HG02938 (cell line): Measurements from ENCODE around the gene LGR5.

Experiments used
- ATAC-seq: cut with Tn5 transposase; IDR thresholded peaks from one replicate; pipeline ENCODE4 v1.9.1; 2021; ENCODE audit warnings: mild to moderate bottlenecking, moderate library complexity; ENCODE audit not compliant: unreplicated experiment

LGR5 gene

DNA sequence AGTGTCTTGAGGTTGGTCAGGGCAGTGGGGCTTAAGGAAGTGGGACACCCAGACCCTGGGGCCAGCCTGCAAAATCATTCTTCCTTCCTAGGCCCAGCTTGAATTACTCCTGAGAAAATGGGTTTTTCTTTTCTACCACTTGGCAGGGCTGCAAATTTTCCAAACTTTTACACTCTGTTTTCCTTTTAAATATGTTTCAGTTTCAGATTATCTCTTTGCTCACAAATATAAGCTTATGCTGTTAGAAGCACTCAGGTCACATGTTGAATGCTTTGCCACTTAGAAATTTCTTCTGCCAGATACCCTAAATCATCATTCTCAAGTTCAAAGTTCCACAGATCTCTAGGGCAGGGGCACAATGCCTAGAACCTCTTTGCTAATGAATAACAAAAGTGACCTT lies 2.9 kb upstream of the LGR5 start:
- no peak for ATAC-seq

DNA sequence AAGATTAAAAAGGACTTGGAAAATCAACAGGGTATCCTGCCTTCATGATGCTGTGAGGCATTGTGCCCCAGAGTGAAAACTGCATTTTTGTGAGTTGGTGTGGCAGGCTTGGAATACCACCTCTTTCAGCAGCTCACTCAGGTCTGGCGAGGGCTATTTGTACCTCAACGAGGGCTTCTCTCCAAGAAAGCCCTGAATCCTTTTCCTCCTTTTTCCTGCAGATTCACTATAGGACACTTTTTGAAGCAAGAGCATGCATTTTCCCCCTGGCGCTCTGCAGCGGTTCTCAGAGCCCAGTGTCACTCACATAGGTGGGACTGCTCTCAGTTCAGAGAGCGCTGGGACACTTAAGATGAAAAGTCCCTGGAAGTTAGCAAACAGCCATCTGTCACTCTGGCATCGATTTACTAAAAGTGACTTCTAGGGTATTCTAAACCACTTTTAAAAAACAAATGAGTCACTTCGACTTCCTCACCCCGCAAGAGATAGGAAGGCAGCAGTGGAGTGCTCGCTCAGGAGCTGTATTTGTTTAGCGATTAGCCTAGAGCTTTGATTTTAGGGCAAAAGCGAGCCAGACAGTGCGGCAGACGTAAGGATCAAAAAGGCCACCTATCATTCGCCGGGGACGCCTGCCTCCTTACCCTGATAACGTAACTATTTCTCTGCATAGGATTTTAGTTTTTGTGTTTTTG lies 782 bp upstream of the LGR5 start:
- ATAC-seq, result no peak

DNA sequence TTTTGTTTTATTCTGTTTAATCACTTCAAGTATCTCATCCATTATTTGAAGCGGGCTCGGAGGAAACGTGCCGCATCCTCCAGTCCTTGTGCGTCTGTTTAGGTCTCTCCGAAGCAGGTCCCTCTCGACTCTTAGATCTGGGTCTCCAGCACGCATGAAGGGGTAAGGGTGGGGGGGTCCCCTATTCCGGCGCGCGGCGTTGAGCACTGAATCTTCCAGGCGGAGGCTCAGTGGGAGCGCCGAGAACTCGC lies 311 bp upstream of the LGR5 start:
- ATAC-seq, result no peak

DNA sequence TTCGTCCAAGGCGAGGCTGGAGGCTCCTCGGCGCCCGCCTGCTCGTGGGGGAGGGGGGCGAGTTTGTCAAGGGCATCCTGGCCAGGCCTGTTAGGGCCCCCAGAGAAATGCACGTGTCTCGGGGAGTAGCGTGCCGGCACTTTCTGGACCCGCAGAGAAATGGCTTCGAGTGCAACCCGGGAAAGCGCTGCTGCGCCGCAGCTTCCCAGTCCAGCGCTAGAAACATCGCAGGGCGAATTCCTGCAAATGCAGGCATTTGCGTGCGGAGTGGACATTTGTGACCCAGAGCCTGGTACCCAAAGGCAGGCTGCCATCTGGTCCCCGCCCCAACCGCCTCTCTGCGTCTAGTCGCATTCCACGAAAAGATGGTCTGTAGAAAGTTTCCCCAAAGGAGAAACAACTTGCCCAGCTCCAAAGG lies 756 bp downstream of the LGR5 start:
- ATAC-seq, result no peak

DNA sequence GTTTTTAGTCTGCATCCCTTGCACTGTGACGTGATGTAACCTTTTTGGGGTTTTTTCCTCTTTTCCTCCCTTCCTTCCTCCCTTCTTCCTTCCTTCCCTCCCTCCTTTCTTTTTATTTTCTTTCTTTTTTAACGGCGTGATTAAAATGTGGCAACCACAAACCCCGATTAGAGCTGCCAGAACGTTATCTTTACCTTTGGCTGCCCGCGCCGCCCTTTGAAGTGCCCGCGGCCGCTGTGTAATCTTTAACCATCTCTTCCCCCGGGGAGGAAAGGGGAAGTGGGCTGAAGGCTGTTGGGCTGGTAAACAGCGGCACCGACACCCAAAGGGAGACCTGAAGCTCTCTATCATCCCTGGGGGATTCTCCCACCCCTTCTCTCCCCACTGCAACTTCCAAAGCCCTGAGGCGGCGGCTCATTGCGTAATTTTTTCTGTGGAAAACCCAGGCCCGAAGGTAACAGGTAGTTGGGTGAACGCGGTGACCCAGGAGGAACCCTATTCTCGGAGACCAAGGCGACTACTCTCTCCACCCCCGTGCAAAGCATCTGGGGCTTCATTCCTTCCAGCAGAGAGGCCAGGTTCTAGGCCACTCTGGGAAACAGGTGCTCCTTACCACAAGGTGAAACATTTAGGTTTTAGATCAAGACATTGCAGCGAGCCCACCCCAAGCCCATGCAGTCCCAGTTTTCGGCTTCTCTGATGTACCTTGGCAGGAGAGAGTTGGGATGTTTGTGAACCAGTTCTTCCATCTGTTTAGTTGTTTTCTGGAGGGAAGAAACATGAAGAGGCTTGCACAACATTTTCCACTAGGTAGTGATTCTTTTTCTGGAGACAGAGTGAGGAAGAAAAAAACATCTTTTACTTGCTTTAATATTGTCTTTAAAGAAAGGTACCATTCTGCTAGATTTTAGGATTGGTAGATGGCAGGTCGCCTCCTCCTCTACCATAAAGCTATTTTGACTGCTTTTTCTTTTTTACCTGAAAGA lies 1.5 kb downstream of the LGR5 start:
- ATAC-seq, result peak; percentile 48

DNA sequence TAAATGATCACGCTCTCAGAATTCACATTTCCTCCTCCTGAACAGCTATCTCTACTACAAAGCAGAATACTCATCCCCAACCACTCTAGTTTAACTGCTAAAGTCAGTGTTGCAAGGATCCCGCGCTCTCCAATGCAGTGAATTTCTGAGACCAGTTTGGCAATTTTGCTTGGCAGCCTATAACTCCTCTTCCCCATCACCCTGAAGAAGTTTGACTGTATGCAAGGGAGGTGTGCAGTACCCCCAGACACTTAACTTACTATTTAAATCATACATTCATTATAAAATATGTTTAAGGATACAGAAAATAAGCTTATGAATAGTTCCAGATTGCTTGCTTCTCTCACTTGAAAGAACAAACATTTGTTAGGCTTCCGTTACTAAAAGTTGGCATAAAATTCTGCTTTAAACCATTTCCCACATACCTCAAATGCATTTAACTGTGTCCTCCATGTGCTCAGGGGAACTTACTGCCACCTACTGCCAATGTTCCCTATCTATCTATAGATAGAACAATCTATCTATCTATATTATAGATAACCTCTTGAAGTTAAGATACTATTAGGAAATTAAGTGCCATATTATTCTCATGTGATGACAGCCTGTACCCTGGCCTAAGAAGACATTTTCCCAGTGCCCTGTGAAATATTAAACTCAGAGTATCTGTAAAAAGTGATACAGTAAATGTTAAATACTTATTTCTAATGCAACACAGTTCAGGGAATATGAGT lies 2.4 kb downstream of the LGR5 start:
- ATAC-seq, result no peak

DNA sequence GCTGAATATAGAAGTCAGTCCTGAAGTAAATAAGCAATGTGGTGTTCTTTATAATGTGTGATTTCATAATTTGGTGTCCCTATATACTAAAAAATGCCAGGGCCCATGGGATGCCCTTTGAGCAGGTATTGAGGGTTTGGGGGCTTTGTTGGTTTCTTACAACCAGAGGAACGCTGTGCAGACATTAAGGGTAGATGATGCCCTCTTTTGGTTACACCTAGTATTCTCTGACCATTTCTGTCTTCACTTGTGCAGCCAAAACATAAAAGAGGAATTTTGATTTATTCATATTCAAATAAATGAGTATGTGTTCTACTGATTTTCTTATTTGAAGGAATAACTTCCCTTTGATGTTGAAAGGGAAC lies 3.0 kb downstream of the LGR5 start:
- ATAC-seq, result no peak

DNA sequence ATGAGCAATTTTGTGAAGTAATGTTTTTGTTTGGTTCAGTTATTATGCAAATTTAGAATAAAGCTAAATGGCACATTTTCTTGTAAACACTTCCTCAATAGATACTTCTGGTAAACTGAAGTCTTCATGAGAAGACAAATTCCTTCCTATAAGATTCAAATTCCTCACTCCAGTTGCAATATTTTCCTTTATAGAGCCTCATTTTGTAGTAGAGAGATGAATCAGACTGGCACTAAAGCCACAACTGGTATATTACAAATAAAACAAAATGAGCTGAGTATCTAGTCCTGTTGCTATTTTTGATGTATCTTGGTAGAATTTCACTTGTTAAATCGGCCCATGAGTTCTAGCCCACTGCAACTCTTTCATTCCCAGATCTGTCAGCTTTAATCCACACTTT lies 5.5 kb downstream of the LGR5 start:
- no peak for ATAC-seq

DNA sequence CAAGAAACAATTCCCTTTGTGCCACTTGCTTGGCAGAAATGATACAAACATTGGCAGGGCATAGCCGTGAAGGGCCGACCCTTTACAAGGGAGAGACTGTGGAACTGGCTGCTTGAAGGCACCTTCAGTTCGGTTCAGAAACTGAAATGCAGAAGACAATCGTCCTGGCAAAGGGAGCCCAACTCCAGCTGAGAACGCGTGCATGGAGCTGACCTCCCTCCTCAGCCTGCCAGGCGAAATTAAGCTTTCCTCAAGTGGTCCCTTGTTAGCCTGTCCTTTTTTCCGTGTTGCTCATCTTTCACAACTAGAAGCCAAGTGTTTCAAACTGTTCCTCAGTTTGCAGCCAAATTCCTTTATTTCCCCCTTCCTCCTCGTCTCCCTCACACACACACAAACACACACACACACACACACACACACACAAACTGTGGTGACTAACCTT lies 8.1 kb downstream of the LGR5 start:
- no peak for ATAC-seq

DNA sequence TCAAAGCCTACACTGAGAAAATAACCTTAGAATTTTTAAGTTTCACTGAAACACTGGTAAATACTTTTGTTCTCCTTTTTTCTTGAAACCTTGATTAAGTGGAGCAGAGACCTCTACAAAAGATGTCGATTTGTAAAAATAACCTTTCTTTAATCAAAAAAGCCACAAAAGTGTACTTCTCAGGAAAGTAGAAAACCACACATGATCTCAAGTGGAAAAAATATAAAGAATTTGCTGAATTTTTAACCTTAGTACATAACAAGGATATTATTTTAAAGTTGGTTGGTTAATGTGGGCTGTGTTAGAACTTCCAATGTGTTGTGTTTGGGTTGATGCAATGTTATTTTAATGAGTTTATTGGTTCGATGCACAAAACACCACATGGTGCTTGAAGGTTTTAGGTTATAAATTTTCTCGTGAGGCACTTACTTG lies 8.6 kb downstream of the LGR5 start:
- ATAC-seq, result no peak

DNA sequence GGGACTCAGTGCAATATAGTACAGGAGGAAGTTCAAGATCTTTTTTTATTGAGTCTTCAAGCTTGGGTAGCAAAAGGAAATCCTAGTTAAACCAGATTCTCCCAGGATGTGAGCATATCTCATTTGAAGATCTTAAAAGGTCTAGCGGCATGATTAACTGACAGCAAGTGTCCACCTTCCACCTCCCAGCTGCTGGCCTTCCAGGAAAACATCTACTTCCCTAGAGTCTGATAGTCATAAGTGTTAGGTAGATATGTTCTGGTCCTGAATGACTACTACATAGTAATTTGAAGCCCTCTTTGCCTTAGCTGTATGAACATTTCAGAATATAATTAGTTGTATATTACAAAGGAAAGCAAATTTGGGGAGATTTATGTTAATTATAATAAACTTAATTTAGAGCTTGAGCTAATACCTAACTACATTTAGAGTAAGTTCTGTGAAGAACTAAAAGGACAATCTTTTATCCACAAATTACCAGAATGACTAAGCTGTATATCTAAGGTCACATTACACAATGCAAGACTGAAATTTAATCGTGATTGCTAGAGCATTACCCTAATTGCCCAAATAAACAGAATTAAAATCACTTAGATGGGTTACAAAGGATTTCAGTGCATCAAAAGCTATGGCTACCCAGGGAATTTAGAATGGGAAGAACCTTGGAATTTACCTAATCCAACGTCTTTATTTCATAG lies 9.9 kb downstream of the LGR5 start:
- no peak for ATAC-seq

DNA sequence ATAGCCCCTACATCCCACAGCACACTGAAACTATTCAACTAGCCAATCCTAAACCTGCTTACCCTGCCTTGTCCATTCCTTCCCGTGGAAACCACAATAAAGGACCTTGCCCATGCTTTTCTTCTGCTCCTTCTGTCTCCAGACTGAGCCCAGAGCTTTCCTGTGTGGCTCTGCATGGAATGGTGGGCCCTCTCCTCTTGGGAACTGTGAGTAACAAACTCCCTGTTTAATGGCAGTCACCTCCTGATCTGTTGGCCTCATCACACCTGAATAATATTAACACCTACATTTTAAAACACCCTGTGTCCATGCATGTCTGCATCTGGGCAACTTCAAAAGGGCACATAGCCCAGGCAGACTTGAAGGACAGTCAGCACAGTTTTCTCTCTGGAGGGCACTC lies 12.4 kb downstream of the LGR5 start:
- no peak for ATAC-seq

DNA sequence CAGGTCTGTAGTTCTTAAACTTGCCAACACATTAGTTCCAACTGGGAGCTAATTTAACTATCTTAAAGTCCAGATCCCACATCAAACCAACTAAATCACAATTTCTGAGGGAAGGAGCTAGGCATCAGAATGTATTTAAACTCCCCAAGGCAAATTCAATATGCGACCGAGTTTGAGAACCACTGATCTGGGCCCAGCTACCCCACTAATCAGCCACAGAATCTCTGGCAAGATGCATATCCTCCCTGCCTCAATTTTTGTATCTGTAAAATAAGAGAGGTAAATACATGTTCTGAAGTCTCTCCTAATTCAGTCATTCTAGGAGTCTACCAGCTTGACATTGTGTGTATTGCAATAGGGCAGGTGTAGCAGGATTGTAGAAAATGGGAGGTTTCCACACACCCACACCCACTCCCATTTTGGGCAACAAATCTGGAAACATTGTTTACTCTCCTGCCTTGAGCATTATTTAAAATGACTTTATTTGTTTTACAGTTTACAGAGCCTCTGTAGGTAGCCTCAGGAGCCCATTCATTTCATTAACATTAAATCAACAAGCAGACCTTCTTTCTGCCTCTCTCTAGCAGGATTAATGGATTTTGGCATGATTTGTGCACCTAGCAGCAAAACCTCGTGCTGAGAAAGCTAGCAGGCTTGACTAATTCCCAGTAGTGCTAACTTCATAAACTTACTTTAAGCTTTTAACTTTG lies 15.6 kb downstream of the LGR5 start:
- ATAC-seq, result no peak

DNA sequence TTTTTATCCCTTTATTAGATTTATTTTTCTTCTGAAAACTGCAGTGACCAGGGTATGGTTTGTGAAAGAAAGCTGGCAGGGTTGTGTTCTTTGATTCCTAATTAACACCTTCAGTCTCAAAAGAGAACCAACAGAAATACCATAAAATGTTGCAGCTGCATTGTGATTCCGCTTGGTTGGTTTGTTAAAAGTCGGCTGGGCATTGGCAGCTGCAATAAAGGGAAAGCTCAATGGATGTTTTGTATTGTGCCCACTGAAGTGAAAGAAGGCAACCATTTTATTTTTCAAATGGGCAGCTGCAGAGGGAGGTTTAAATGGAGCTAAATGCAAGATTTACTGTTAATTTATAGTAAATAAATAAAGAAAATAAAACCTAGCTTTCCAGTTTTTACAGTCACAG lies 16.7 kb downstream of the LGR5 start:
- no peak for ATAC-seq

DNA sequence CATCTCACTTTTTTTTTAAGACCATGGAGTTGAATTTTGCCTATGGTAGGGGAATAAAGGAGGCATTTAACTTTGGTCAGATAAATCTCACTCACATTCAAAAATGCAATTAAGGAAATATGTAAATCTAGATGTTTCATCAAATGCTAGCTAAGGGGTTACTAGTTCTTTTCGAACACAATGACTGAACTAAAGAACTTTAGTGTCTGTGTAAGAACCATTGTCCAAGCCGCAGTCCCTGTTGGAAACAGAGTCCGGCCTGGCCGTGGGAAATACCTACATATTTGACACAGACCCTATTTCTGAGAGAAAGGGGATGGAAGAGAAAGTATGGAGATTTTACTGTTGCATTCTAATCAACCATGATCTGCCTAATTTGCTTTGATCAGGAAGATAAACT lies 17.4 kb downstream of the LGR5 start:
- ATAC-seq, result no peak

DNA sequence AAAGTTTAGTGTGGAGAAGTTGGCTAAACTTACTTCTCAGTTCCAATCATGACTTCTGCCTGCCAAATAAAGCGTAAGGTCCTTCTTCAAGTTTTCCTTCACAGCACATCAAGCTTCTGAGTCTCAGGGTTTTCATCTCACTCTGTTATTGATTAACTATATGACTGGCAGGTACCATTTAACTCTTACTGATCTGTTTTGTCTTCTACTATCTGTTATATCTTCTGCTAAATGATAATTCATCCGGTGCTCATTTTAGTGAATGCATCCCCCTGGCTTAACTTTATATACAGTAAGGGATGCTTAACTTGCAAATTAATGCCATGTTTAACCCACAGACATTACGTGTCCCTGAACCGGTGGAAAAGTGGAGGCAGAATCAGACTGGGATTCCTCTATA lies 20.7 kb downstream of the LGR5 start:
- ATAC-seq, result no peak

DNA sequence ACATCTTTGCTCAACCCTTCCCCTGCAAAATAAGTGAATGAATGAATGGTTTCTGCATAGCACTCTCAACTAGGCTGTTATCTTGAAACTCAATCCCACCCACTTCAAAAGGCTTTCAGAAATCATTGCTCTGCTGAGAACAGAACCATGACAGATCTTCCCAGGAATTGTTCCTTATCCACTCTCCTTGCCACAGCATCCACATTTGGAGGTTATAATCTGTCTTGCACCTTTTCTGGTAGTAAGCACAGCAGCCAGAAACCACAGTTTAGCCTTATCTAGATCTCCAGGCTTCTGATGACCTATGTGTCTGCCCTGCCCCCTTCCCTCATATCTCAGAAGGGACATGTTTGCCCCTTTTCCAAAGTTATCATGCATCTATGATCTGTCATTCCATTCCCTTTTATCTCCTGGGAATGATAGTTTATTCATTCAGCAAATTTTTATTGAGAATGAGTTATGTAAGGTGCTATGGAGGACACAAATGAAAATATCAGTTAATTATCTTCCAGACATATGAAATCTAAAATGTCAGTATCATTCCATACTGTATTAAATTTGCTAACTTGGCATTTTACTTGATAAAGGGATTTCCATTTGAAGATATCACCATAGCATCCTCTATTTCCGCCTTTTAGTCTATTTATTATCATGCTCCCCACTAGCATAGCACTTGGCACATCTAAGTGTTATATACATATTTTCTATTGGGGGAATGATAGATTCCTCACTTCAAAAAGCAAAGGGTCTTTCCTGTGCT lies 21.4 kb downstream of the LGR5 start:
- ATAC-seq, result no peak

DNA sequence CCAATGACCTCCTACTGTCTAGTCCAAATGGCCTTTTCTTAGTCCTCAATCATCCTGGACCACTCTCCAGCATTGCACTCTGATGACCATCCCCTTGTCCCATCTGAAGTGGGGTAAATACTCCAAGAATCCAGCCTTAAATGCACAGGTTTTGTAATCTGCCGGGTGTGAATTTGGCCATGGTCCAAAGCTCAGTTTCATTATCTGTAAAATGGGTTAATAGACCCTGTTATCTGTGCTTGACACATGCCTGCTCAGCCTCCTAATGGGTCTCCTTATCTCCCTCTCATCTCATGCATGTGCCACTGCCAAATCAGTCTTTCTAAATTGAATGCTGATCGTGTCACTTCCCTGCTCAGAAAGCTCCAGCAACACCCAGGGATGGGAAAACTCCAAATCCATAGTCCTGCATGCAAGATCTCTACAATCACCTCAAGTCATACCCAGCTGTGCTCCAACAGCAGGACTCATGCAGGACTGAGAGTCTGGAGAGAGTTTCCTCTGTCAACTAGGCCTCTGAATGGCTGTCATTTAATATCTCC lies 22.3 kb downstream of the LGR5 start:
- no peak for ATAC-seq

DNA sequence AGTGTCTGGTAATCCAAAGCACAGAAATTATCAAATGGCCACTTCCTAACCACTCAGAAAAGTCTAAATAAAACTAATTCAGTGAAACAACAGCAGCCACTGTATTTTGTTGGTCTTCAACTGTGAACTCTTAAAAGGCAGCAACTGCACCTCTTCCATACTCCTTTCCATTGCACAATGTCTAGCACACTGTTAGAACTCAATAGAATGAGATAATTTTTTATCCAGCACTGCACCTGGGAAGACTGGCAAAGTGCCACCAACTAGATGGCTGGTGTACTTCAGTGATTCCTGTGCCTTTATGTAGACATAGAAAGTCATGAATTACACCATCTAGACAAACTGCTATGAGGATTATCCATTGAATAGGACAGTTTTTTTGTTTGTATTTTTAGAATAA lies 26.2 kb downstream of the LGR5 start:
- no peak for ATAC-seq
